CD4-positive, CD25-positive, alpha-beta regulatory T cell (primary cell): Measurements from ENCODE around the gene PRICKLE1. TPM values are rescaled to one million over a fixed set of nuclear protein-coding genes. Genes with fewer than 3 reads are reported as not detected.

ENCODE experiments used
- ATAC-seq, 2 donors: fragments of 150-1000 bp; cut with Tn5 transposase; one replicate each; pipeline ENCODE4 v1.10.0; 2021; ENCODE audit warnings: low read depth in 2 of 2, moderate number of reproducible peaks in 2 of 2, moderate library complexity in 1 of 2
- DNase-seq, 3 donors: peaks; one replicate each; pipeline versions ENCODE4 v3.0.0 to v3.0.0-alpha.2; 2012 to 2022; ENCODE audit warnings: mixed read lengths in 1 of 3
- H3K27ac ChIP-seq: one replicate; pipeline ENCODE4 v1.7.0; 2013; ENCODE audit warnings: mild to moderate bottlenecking, low read length; ENCODE audit not compliant: insufficient read depth, poor library complexity, severe bottlenecking
- H3K27me3 ChIP-seq: one replicate; pipeline ENCODE4 v1.7.0; 2013; ENCODE audit warnings: low read length; ENCODE audit not compliant: control insufficient read depth, insufficient read depth
- H3K36me3 ChIP-seq: one replicate; pipeline ENCODE4 v1.7.0; 2013; ENCODE audit warnings: mild to moderate bottlenecking, low read length, moderate library complexity; ENCODE audit not compliant: control insufficient read depth, insufficient read depth
- H3K4me1 ChIP-seq: 2 replicates; pipeline ENCODE4 v1.7.0; 2013; ENCODE audit warnings: mild to moderate bottlenecking, low read length; ENCODE audit not compliant: insufficient read depth, control insufficient read depth, poor library complexity, severe bottlenecking
- H3K4me3 ChIP-seq: one replicate; pipeline ENCODE4 v1.7.0; 2013; ENCODE audit warnings: low read depth, mild to moderate bottlenecking, low read length, moderate library complexity
- H3K9me3 ChIP-seq, 2 experiments: 1 replicate in 1 of 2; 2 replicates in 1 of 2; pipeline ENCODE4 v1.7.0; 2013; ENCODE audit warnings: low read length in 2 of 2, mild to moderate bottlenecking in 1 of 2, moderate library complexity in 1 of 2; ENCODE audit not compliant: control insufficient read depth in 2 of 2
- H3K27ac Mint-ChIP-seq, 3 donors: one replicate each; pipeline ENCODE4 v1.8.0; 2020 to 2022; ENCODE audit warnings: mild to moderate bottlenecking in 3 of 3, mixed read lengths in 3 of 3, moderate library complexity in 2 of 3
- H3K27me3 Mint-ChIP-seq: one replicate; pipeline ENCODE4 v1.8.0; 2022; ENCODE audit warnings: mild to moderate bottlenecking, mixed read lengths
- H3K36me3 Mint-ChIP-seq: one replicate; pipeline ENCODE4 v1.8.0; 2020; ENCODE audit warnings: mixed read lengths
- H3K4me1 Mint-ChIP-seq, 4 donors: one replicate each; pipeline ENCODE4 v1.8.0; 2020 to 2022; ENCODE audit warnings: mixed read lengths in 4 of 4, mild to moderate bottlenecking in 1 of 4
- H3K4me3 Mint-ChIP-seq, 4 donors: one replicate each; pipeline ENCODE4 v1.8.0; 2020 to 2022; ENCODE audit warnings: mild to moderate bottlenecking in 4 of 4, mixed read lengths in 4 of 4, moderate library complexity in 3 of 4
- H3K9me3 Mint-ChIP-seq, 7 donors: one replicate each; pipeline ENCODE4 v1.8.0; 2020 to 2022; ENCODE audit warnings: mixed read lengths in 7 of 7, mild to moderate bottlenecking in 3 of 7, moderate library complexity in 2 of 7
- polyA plus RNA-seq, 4 donors: library from polyadenylated mRNA; unstranded; fragments of 300-500 nt; fragmentation: Illumina TruSeq; gene quantifications; one replicate each; pipeline ENCODE4 v1.2.3, GENCODE V29; 2021
- total RNA-seq: library from RNA; stranded (reverse); gene quantifications from one replicate; pipeline ENCODE4 v1.2.3, GENCODE V29; 2022

Gene PRICKLE1
- total and polyA plus RNA-seq, 5 donors from 2014 or later, result 0.05 to 2.2 (median 0.46) TPM; not detected in 1

GRCh38 chr12:42625611-42626010 is 36.1 kb upstream of the PRICKLE1 start:
- Histone ChIP-seq H3K4me1 (no peaks in the 10 kb centered on the region), H3K27ac (no peak overlapping the region), H3K9me3 (no peaks in the 10 kb centered on the region), H3K4me3 (no peak overlapping the region), H3K27me3 (no peaks in the 10 kb centered on the region), H3K36me3 (no peaks in the 10 kb centered on the region)
- Mint-ChIP-seq H3K27me3 (no peaks in the 10 kb centered on the region), H3K36me3 (no peaks in the 10 kb centered on the region), H3K4me1 (no peaks in the 10 kb centered on the region), H3K9me3 (peaks cover 0 to 7% (median 0%) of the 10 kb centered on the region in 7 donors), H3K4me3 (no peak overlapping the region), H3K27ac (no peak overlapping the region)
- no peak for ATAC-seq
- no peak for DNase-seq

GRCh38 chr12:42617622-42618021 is 28.1 kb upstream of the PRICKLE1 start:
- Mint-ChIP-seq H3K27me3 (no peaks in the 10 kb centered on the region), H3K9me3 (peaks cover 0 to 21% (median 6%) of the 10 kb centered on the region in 7 donors), H3K27ac (no peak overlapping the region), H3K4me3 (no peak overlapping the region), H3K36me3 (no peaks in the 10 kb centered on the region), H3K4me1 (no peaks in the 10 kb centered on the region)
- no peaks in the 10 kb centered on the region for H3K4me1 ChIP-seq
- peaks cover 4 to 16% of the 10 kb centered on the region in 2 experiments for H3K9me3 ChIP-seq
- H3K36me3 ChIP-seq, result no peaks in the 10 kb centered on the region
- H3K27me3 ChIP-seq, result no peaks in the 10 kb centered on the region
- DNase-seq, result no peak
- ATAC-seq, result no peak
- no peak overlapping the region for H3K4me3 ChIP-seq
- H3K27ac ChIP-seq, result no peak overlapping the region

GRCh38 chr12:42615006-42615405 is 25.5 kb upstream of the PRICKLE1 start:
- Histone ChIP-seq H3K4me3 (no peak overlapping the region), H3K4me1 (no peaks in the 10 kb centered on the region), H3K27me3 (no peaks in the 10 kb centered on the region), H3K9me3 (peaks cover 4 to 16% of the 10 kb centered on the region in 2 experiments), H3K27ac (no peak overlapping the region), H3K36me3 (no peaks in the 10 kb centered on the region)
- H3K4me3 Mint-ChIP-seq, result no peak overlapping the region
- H3K4me1 Mint-ChIP-seq, result no peaks in the 10 kb centered on the region
- no peak overlapping the region for H3K27ac Mint-ChIP-seq
- peaks cover 4% of the 10 kb centered on the region for H3K36me3 Mint-ChIP-seq
- no peaks in the 10 kb centered on the region for H3K27me3 Mint-ChIP-seq
- H3K9me3 Mint-ChIP-seq, result peaks cover 0 to 23% (median 6%) of the 10 kb centered on the region in 7 donors
- no peak for ATAC-seq
- no peak for DNase-seq

DNA sequence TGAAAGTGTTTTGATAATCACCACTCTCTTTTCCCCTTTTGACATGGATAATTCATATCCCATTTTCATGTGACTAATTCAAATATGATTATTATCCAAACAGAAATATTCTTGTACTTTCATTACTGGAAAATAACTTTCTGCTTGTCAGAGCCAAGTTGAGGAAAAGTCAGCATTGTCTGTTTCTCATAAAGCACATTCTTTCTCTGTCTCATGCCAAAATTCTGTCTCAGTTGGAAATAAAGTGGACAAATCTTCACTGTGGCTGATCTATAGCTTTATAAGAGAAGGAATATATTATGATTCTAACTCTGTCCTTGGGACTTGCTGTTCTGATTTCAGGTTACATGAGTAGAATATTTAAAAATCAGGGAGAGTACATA is 22.7 kb upstream of the PRICKLE1 start:
- no peaks in the 10 kb centered on the region for H3K27me3 ChIP-seq
- no peaks in the 10 kb centered on the region for H3K4me1 ChIP-seq
- Mint-ChIP-seq H3K4me3 (no peak overlapping the region), H3K27ac (no peak overlapping the region), H3K9me3 (peaks cover 0 to 15% (median 3%) of the 10 kb centered on the region in 7 donors), H3K36me3 (peaks cover 4% of the 10 kb centered on the region), H3K27me3 (no peaks in the 10 kb centered on the region), H3K4me1 (no peaks in the 10 kb centered on the region)
- H3K36me3 ChIP-seq, result no peaks in the 10 kb centered on the region
- ATAC-seq, result no peak
- no peak overlapping the region for H3K27ac ChIP-seq
- H3K9me3 ChIP-seq, result no peaks in the 10 kb centered on the region
- no peak for DNase-seq
- H3K4me3 ChIP-seq, result no peak overlapping the region

GRCh38 chr12:42611571-42612230 is 22.2 kb upstream of the PRICKLE1 start:
- Histone ChIP-seq H3K36me3 (no peaks in the 10 kb centered on the region), H3K9me3 (no peaks in the 10 kb centered on the region), H3K27ac (no peak overlapping the region), H3K27me3 (no peaks in the 10 kb centered on the region), H3K4me1 (no peaks in the 10 kb centered on the region), H3K4me3 (no peak overlapping the region)
- Mint-ChIP-seq H3K36me3 (peaks cover 4% of the 10 kb centered on the region), H3K4me3 (no peak overlapping the region), H3K27ac (no peak overlapping the region), H3K9me3 (peaks cover 0 to 15% (median 3%) of the 10 kb centered on the region in 7 donors), H3K4me1 (no peaks in the 10 kb centered on the region), H3K27me3 (no peaks in the 10 kb centered on the region)
- DNase-seq, result no peak
- no peak for ATAC-seq

DNA sequence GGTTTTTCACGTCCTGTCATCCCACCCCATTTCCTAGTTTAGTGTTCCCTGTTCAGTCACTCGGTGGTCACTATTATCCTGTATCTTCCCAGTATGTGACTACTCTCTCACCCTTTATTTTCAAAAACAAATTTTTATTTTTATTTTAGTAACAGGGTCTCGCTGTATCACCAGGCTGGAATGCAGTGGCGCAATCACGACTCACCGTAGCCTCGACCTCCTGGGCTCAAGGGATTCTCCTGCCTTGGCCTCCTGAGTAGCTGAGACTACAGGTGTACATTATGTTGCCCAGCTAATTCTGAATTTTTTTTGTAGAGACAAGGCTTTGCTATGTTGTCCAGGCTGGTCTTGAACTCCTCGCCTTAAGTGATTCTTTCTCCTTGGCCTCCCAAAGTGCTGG is 20.1 kb upstream of the PRICKLE1 start:
- H3K27ac ChIP-seq, result no peak overlapping the region
- Mint-ChIP-seq H3K4me1 (no peaks in the 10 kb centered on the region), H3K36me3 (peaks cover 4% of the 10 kb centered on the region), H3K9me3 (peaks cover 0 to 11% (median 2%) of the 10 kb centered on the region in 7 donors), H3K27me3 (no peaks in the 10 kb centered on the region), H3K27ac (no peak overlapping the region), H3K4me3 (no peak overlapping the region)
- no peaks in the 10 kb centered on the region for H3K27me3 ChIP-seq
- DNase-seq (no peak), ATAC-seq (no peak)
- no peaks in the 10 kb centered on the region for H3K9me3 ChIP-seq
- no peaks in the 10 kb centered on the region for H3K36me3 ChIP-seq
- no peaks in the 10 kb centered on the region for H3K4me1 ChIP-seq
- H3K4me3 ChIP-seq, result no peak overlapping the region

DNA sequence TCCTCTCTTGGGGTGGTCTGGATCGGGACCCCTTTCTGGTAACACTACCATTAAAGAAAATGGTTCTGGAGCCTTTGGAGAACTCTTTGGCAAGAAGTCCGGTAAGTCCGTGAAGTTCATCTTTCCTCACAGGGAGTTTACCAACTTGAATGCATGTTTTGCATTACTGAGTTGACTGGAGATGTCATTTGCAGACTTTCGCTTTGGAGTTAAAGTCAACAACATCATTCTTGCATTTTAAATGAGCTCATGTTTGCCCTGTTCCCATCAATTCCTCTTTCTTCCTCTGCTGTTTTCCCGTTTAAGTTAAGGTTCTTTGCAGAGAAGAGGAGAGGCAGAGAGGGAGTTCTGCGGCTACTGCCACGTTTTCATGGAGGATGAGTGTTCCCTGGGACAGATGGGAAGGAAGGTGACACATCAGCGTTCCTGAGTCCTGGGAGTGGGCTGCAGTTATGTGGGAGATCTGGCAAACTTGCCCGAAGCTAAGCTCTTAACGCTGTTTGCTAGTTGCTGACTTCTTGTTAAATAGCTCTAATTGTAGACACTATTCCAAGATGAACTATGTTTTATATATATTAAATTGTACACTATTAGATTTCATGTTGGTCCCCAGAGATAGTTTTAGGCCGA is 18.8 kb upstream of the PRICKLE1 start:
- Mint-ChIP-seq H3K27ac (no peak overlapping the region), H3K27me3 (no peaks in the 10 kb centered on the region), H3K9me3 (peaks cover 0 to 7% (median 2%) of the 10 kb centered on the region in 7 donors), H3K4me1 (no peaks in the 10 kb centered on the region), H3K36me3 (peaks cover 4% of the 10 kb centered on the region), H3K4me3 (no peak overlapping the region)
- Histone ChIP-seq H3K4me1 (no peaks in the 10 kb centered on the region), H3K36me3 (no peaks in the 10 kb centered on the region), H3K9me3 (no peaks in the 10 kb centered on the region), H3K27me3 (no peaks in the 10 kb centered on the region), H3K27ac (no peak overlapping the region), H3K4me3 (no peak overlapping the region)
- no peak for ATAC-seq
- DNase-seq, result no peak

DNA sequence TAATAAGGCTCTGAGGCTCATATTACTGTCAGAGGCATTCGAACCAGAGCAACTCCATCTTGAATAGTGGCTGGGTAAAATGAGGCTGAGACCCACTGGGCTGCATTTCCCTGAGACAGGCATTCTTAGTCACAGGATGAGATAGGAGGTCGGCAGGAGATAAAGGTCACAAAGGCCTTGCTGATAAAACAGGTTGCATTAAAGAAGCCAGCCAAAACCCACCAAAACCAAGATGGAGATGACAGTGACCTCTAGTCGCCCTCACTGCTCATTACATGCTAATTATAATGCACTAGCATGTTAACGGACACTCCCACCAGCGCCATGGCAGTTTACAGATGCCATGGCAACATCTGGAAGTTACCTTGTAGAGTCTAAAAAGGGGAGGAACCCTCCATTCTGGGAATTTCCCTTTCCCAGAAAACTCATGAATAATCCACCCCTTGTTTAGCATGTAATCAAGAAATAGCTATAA is 18.1 kb upstream of the PRICKLE1 start:
- Mint-ChIP-seq H3K9me3 (peaks cover 0 to 7% (median 2%) of the 10 kb centered on the region in 7 donors), H3K4me3 (no peak overlapping the region), H3K27ac (no peak overlapping the region), H3K27me3 (no peaks in the 10 kb centered on the region), H3K4me1 (no peaks in the 10 kb centered on the region), H3K36me3 (peaks cover 4% of the 10 kb centered on the region)
- no peaks in the 10 kb centered on the region for H3K36me3 ChIP-seq
- H3K4me1 ChIP-seq, result no peaks in the 10 kb centered on the region
- H3K27me3 ChIP-seq, result no peaks in the 10 kb centered on the region
- ATAC-seq (no peak), DNase-seq (no peak)
- H3K27ac ChIP-seq, result no peak overlapping the region
- no peak overlapping the region for H3K4me3 ChIP-seq
- no peaks in the 10 kb centered on the region for H3K9me3 ChIP-seq
